H1 (cell line): ENCODE results near the gene SPOCK1. TPM values are rescaled to one million over a fixed set of nuclear protein-coding genes. Genes with fewer than 3 reads are reported as not detected.

Experiments used
- CTCF ChIA-PET: fragments of 300-600 bp; sonication (Branson Sonifier 250); formaldehyde crosslinking; loops from one replicate; lab custom pipeline; 2021; ENCODE audit not compliant: partially characterized antibody; lab: Charles Lee
- POLR2A ChIA-PET: fragments of 300-600 bp; sonication (Branson Sonifier 250); formaldehyde crosslinking; loops from one replicate; lab custom pipeline; 2021; ENCODE audit warnings: inconsistent platforms; ENCODE audit not compliant: partially characterized antibody; lab: Charles Lee
- DNase-seq, 2 experiments: peaks; one replicate each; pipeline versions ENCODE4 v3.0.0 to v3.0.0-alpha.2; 2010 to 2022; ENCODE audit warnings: low spot score in 2 of 2, low read depth in 1 of 2, mixed read lengths in 1 of 2
- FAIRE-seq: peaks from 2 replicates; lab custom pipeline; 2011; peaks lifted over from hg19 to GRCh38; lab: Jason Lieb, UNC
- H2AFZ ChIP-seq: 2 replicates; pipeline ENCODE4 v1.8.1; 2012; ENCODE audit warnings: low read length, inconsistent platforms
- H2AK5ac ChIP-seq: 2 replicates; pipeline ENCODE4 v1.6.1; 2013; ENCODE audit warnings: low read depth, low read length
- H2BK120ac ChIP-seq: replicated peaks from 2 replicates; pipeline ENCODE3; 2013; ENCODE audit warnings: low read depth, low read length, inconsistent platforms
- H2BK12ac ChIP-seq: 2 replicates; pipeline ENCODE4 v1.6.1; 2013; ENCODE audit warnings: low read depth, low read length
- H2BK15ac ChIP-seq: 2 replicates; pipeline ENCODE4 v1.6.1; 2013; ENCODE audit warnings: low read length
- H2BK20ac ChIP-seq: 2 replicates; pipeline ENCODE4 v1.6.1; 2013; ENCODE audit warnings: low read length
- H2BK5ac ChIP-seq: 2 replicates; pipeline ENCODE4 v1.6.1; 2013; ENCODE audit warnings: low read depth, low read length
- H3K14ac ChIP-seq: 2 replicates; pipeline ENCODE4 v1.6.1; 2013; ENCODE audit warnings: inconsistent platforms; ENCODE audit not compliant: insufficient read length
- H3K18ac ChIP-seq: 2 replicates; pipeline ENCODE4 v1.6.1; 2013; ENCODE audit warnings: low read length; ENCODE audit errors: extremely low read depth
- H3K23ac ChIP-seq: 2 replicates; pipeline ENCODE4 v1.6.1; 2013; ENCODE audit warnings: inconsistent platforms; ENCODE audit not compliant: insufficient read length
- H3K23me2 ChIP-seq: 2 replicates; pipeline ENCODE4 v1.6.1; 2013; ENCODE audit warnings: low read depth, low read length
- H3K27ac ChIP-seq: 2 replicates; pipeline ENCODE4 v1.6.1; 2011; ENCODE audit warnings: low read depth, low read length, inconsistent platforms
- H3K27me3 ChIP-seq, 4 experiments: replicated peaks in 1 of 4; 1 replicate in 1 of 4; 2 replicates in 3 of 4; pipeline versions ENCODE4 v1.6.1 to v1.8.1; 2011 to 2013; ENCODE audit warnings: low read length in 3 of 4, mild to moderate bottlenecking in 3 of 4, inconsistent platforms in 2 of 4, mixed read lengths in 2 of 4, moderate library complexity in 1 of 4; ENCODE audit not compliant: control insufficient read depth in 3 of 4, insufficient read depth in 3 of 4; ENCODE audit errors: extremely low read depth in 1 of 4
- H3K36me3 ChIP-seq, 4 experiments: 2 replicates each; pipeline versions ENCODE4 v1.6.1 to v1.8.1; 2011 to 2013; ENCODE audit warnings: mild to moderate bottlenecking in 4 of 4, low read length in 3 of 4, moderate library complexity in 2 of 4, control low read depth in 1 of 4, inconsistent platforms in 1 of 4; ENCODE audit not compliant: insufficient read depth in 4 of 4, control insufficient read depth in 2 of 4
- H3K4ac ChIP-seq: replicated peaks from 2 replicates; pipeline ENCODE3; 2013; ENCODE audit warnings: low read length, low read depth, mixed read lengths, inconsistent platforms; ENCODE audit not compliant: insufficient read length
- H3K4me1 ChIP-seq, 4 experiments: replicated peaks in 1 of 4; 1 replicate in 1 of 4; 2 replicates in 3 of 4; pipeline versions ENCODE4 v1.6.1 to v1.8.1; 2011 to 2013; ENCODE audit warnings: low read length in 3 of 4, inconsistent platforms in 2 of 4, mixed read lengths in 1 of 4; ENCODE audit not compliant: insufficient read depth in 4 of 4, control insufficient read depth in 3 of 4
- H3K4me2 ChIP-seq, 2 experiments: 2 replicates each; pipeline versions ENCODE4 v1.6.1 to v1.8.1; 2011 to 2013; ENCODE audit warnings: low read depth in 2 of 2, low read length in 2 of 2, control low read depth in 1 of 2, inconsistent platforms in 1 of 2, mild to moderate bottlenecking in 1 of 2; ENCODE audit not compliant: insufficient read depth in 1 of 2
- H3K4me3 ChIP-seq, 4 experiments: fragments of 200-600, 300-600 bp in 1 of 4; sonication (generic), shearing (Covaris generic), sonication (Bioruptor Twin) in 1 of 4; 2 replicates each; pipeline versions ENCODE4 v1.5.1 to v1.8.1; 2011 to 2016; ENCODE audit warnings: low read length in 4 of 4, low read depth in 3 of 4, control low read depth in 2 of 4, inconsistent platforms in 2 of 4, mild to moderate bottlenecking in 2 of 4, mixed read lengths in 1 of 4, moderate library complexity in 1 of 4; ENCODE audit not compliant: insufficient read depth in 2 of 4; ENCODE audit errors: extremely low read depth in 1 of 4
- H3K56ac ChIP-seq: replicated peaks from 2 replicates; pipeline ENCODE3; 2013; ENCODE audit warnings: low read depth, mild to moderate bottlenecking, mixed read lengths, low read length, inconsistent platforms; ENCODE audit not compliant: insufficient read length
- H3K79me1 ChIP-seq: 2 replicates; pipeline ENCODE4 v1.6.1; 2013; ENCODE audit warnings: low read depth, low read length, control low read depth
- H3K79me2 ChIP-seq, 2 experiments: 2 replicates each; pipeline versions ENCODE4 v1.6.1 to v1.8.1; 2012 to 2013; ENCODE audit warnings: low read length in 2 of 2, mild to moderate bottlenecking in 2 of 2, inconsistent platforms in 1 of 2; ENCODE audit not compliant: insufficient read depth in 2 of 2, control insufficient read depth in 1 of 2
- H3K9ac ChIP-seq, 4 experiments: replicated peaks in 1 of 4; 1 replicate in 1 of 4; 2 replicates in 3 of 4; pipeline versions ENCODE4 v1.6.1 to v1.8.1; 2011 to 2013; ENCODE audit warnings: low read depth in 3 of 4, low read length in 3 of 4, control low read depth in 2 of 4, mild to moderate bottlenecking in 2 of 4, moderate library complexity in 2 of 4, inconsistent platforms in 1 of 4; ENCODE audit errors: extremely low read depth in 1 of 4
- H3K9me3 ChIP-seq, 2 experiments: 2 replicates each; pipeline versions ENCODE4 v1.6.1 to v1.8.1; 2012 to 2013; ENCODE audit warnings: mild to moderate bottlenecking in 2 of 2, moderate library complexity in 2 of 2, control low read depth in 1 of 2, inconsistent platforms in 1 of 2, low read depth in 1 of 2, low read length in 1 of 2, mixed read lengths in 1 of 2; ENCODE audit not compliant: insufficient read depth in 2 of 2
- H4K20me1 ChIP-seq, 2 experiments: replicated peaks in 1 of 2; 2 replicates each; pipeline versions ENCODE3 to v1.8.1; 2011 to 2013; ENCODE audit warnings: inconsistent platforms in 2 of 2, low read length in 2 of 2, mild to moderate bottlenecking in 1 of 2; ENCODE audit not compliant: insufficient read depth in 2 of 2, control insufficient read depth in 1 of 2
- H4K5ac ChIP-seq: 2 replicates; pipeline ENCODE4 v1.6.1; 2013; ENCODE audit warnings: low read length, low read depth, mixed read lengths, inconsistent platforms; ENCODE audit not compliant: insufficient read length
- H4K8ac ChIP-seq: 2 replicates; pipeline ENCODE4 v1.8.0; 2013; ENCODE audit warnings: mild to moderate bottlenecking, moderate library complexity, low read length, inconsistent platforms; ENCODE audit not compliant: insufficient read depth; ENCODE audit errors: extremely low read depth
- H4K91ac ChIP-seq: replicated peaks from 2 replicates; pipeline ENCODE3; 2013; ENCODE audit warnings: low read length, mixed read lengths, inconsistent platforms; ENCODE audit not compliant: insufficient read length
- BRCA1 ChIP-seq: IDR thresholded peaks from 2 replicates; pipeline ENCODE4 v1.6.1; 2012; ENCODE audit warnings: low read depth, low read length, improper control_type of control experiment
- E2F6 ChIP-seq: IDR thresholded peaks from 2 replicates; pipeline ENCODE4 v1.6.1; 2012; ENCODE audit warnings: inconsistent platforms
- EP300 ChIP-seq, 2 experiments: IDR thresholded peaks; 1 replicate in 1 of 2; 2 replicates in 1 of 2; pipeline ENCODE4 v1.6.1; 2011 to 2012; ENCODE audit warnings: low read depth in 2 of 2, low read length in 2 of 2, mild to moderate bottlenecking in 2 of 2, borderline replicate concordance in 1 of 2, inconsistent platforms in 1 of 2, moderate library complexity in 1 of 2
- FOSL1 ChIP-seq: IDR thresholded peaks from 2 replicates; pipeline ENCODE4 v1.6.1; 2011; ENCODE audit warnings: mild to moderate bottlenecking, low read depth, low read length, moderate library complexity; ENCODE audit not compliant: insufficient read depth
- GABPA ChIP-seq: IDR thresholded peaks from 2 replicates; pipeline ENCODE4 v1.6.1; 2011; ENCODE audit warnings: mild to moderate bottlenecking, low read length, moderate library complexity, borderline replicate concordance; ENCODE audit not compliant: insufficient read depth
- HDAC6 ChIP-seq: IDR thresholded peaks from one replicate; pipeline ENCODE4 v1.7.1; 2012; ENCODE audit warnings: low read depth, mild to moderate bottlenecking, inconsistent platforms, low read length, moderate library complexity
- RNF2 ChIP-seq: fragments of 200-900, 300-1000 bp; sonication (generic); IDR thresholded peaks from 2 replicates; pipeline ENCODE4 v1.7.1; 2016; ENCODE audit warnings: borderline replicate concordance, low read depth, mild to moderate bottlenecking, antibody characterized with exemption, low read length; ENCODE audit not compliant: poor library complexity, severe bottlenecking; ENCODE audit errors: missing control alignments
- SP1 ChIP-seq: IDR thresholded peaks from 2 replicates; pipeline ENCODE4 v1.6.1; 2011; ENCODE audit warnings: low read depth, low read length
- SP2 ChIP-seq: IDR thresholded peaks from 2 replicates; pipeline ENCODE4 v1.6.1; 2012; ENCODE audit warnings: mild to moderate bottlenecking, low read length, inconsistent platforms
- TEAD4 ChIP-seq: IDR thresholded peaks from 2 replicates; pipeline ENCODE4 v1.6.1; 2012; ENCODE audit warnings: low read depth, low read length, inconsistent platforms, mixed read lengths
- USF2 ChIP-seq: IDR thresholded peaks from 2 replicates; pipeline ENCODE4 v1.6.1; 2011; ENCODE audit warnings: low read length, improper control_type of control experiment
- WGBS, 2 experiments: shearing (Covaris generic) in 1 of 2; methylation state at CpG; one replicate each; pipeline versions ENCODE4 v1.1.6 to v1.1.7; 2013 to 2015; ENCODE audit warnings: low lambda C conversion rate in 2 of 2, mixed read lengths in 2 of 2, inconsistent platforms in 1 of 2, low coverage in 1 of 2, missing lambda C conversion rate in 1 of 2; ENCODE audit not compliant: insufficient replicate concordance in 2 of 2, insufficient coverage in 1 of 2, insufficient read length in 1 of 2; ENCODE audit errors: extremely low coverage in 1 of 2, missing lambda C conversion rate in 1 of 2; 5-methylcytosine and 5-hydroxymethylcytosine counted together
- polyA plus RNA-seq, 7 experiments: library from polyadenylated mRNA; depleted of rRNA in 3 of 7; stranded (reverse) in 5 of 7; unstranded in 2 of 7; fragments of >200 nt in 5 of 7; fragments of 200-250 nt in 2 of 7; gene quantifications; 1 replicate in 5 of 7; 2 replicates in 1 of 7; 4 replicates in 1 of 7; pipeline versions ENCODE4 v1.2.1 to v1.2.3, GENCODE V29; 2011 to 2013; ENCODE audit warnings: missing spikeins in 2 of 7, mixed read lengths in 2 of 7
- total RNA-seq: library from RNA; stranded (reverse); fragmentation: NEBNext Ultra II Directional; extraction: Animal tissue kit (Norgen Biotek cat#: 25700); gene quantifications from 2 replicates; pipeline ENCODE4 v1.2.1, GENCODE V29; 2021

SPOCK1 gene
- total and polyA plus RNA-seq, 2 of the 8 experiments (the other 6 are each of a cell fraction or from before 2014, with no cell fraction given), result 6.9 to 18.1 TPM

- no peaks in the 10 kb centered on the region for H3K23me2 ChIP-seq
- 0 out of 2 replicates have a peak overlapping the region, but pooled peaks have one; percentile 60 for H4K8ac ChIP-seq
- CTCF ChIA-PET, result interaction anchor here (1.6 to 2.2 kb wide), 2 partner anchors 15 to 111 kb away, joined by 3 to 14 read pairs; no protein-coding TSS in a partner anchor
- peak overlapping the region; percentile 7; the same call in 1 of the 2 replicates for H3K18ac ChIP-seq
- H3K4ac ChIP-seq, result peak overlapping the region; percentile 41
- H3K27ac ChIP-seq, result no peak overlapping the region
- H3K9ac ChIP-seq, result no peak overlapping the region
- H3K14ac ChIP-seq, result no peak overlapping the region
- no peak for DNase-seq
- peak overlapping the region; percentile 94; the same call in 1 of the 2 replicates for H2BK12ac ChIP-seq
- H2AFZ ChIP-seq, result peak overlapping the region; percentile 58; the same call in 1 of the 2 replicates
- H3K56ac ChIP-seq, result no peak overlapping the region
- H4K91ac ChIP-seq, result no peak overlapping the region
- H3K27me3 ChIP-seq, result no peaks in the 10 kb centered on the region
- no peak overlapping the region for H2BK20ac ChIP-seq
- H3K4me1 ChIP-seq, result peaks cover 7 to 14% (median 11%) of the 10 kb centered on the region in 4 experiments
- no peaks in the 10 kb centered on the region for H3K79me2 ChIP-seq
- peak overlapping the region in 1 of 4 experiments; percentile 9; a peak in 1 of 8 replicates for H3K4me3 ChIP-seq
- H4K5ac ChIP-seq, result no peak overlapping the region
- POLR2A ChIA-PET, result no interaction called here
- peak overlapping the region; percentile 22; the same call in 1 of the 2 replicates for H2BK5ac ChIP-seq
- no peak for FAIRE-seq
- 0% methylated on average over 1 of the region's 1 CpG; no CpG with 5 or more reads in 1 of the 2 experiments for WGBS, 2 experiments
- H3K4me2 ChIP-seq, result peak overlapping the region; percentile 22 to 29; a peak in 1 of 4 replicates
- no peaks in the 10 kb centered on the region for H3K9me3 ChIP-seq
- H2AK5ac ChIP-seq, result no peak overlapping the region
- H3K36me3 ChIP-seq, result no peaks in the 10 kb centered on the region
- H4K20me1 ChIP-seq, result no peaks in the 10 kb centered on the region
- H3K23ac ChIP-seq, result no peak overlapping the region
- no peak overlapping the region for H2BK120ac ChIP-seq
- no peaks in the 10 kb centered on the region for H3K79me1 ChIP-seq
- no peak overlapping the region for H2BK15ac ChIP-seq
- TF ChIP-seq RNF2 (no peak), FOSL1 (no peak), GABPA (no peak), EP300 (IDR thresholded peaks at IDR 0.05; ENCODE audit: borderline replicate concordance in 1 of 2, low read depth in 2 of 2, low read length in 2 of 2) (no peak), HDAC6 (no peak), TEAD4 (no peak), E2F6 (no peak), USF2 (no peak), SP2 (no peak), BRCA1 (no peak), SP1 (no peak)
Measured at GRCh38 chr5:137090151-137090550, 409.0 kb downstream of the SPOCK1 start.
